ENCODE data around the gene MS4A12.

DNA sequence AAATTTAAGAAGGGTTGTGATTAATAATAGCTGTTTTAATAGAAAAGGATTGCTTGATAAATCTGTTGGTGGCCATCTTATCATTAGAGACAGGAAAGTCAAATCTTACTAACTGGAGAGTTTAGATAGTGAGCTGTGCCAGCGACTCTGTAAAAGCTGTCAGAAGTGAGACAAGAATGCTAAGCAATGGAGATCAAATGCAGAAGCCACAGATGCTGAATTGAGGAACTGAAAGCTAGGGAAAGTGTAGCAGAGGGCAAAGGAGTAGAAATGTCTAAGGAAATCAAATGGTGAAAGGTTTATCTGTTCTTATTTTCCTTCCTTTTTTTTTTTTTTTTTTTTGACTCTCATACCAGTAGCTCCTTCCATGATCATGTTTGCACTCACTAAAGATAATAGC, 36.4 kb downstream of the MS4A12 start:
- no peak for TF ChIP-seq EZH2phosphoT487 (IDR thresholded peaks at IDR 0.05; ENCODE audit: low read depth)
- TF ChIP-seq, protein P1, sequence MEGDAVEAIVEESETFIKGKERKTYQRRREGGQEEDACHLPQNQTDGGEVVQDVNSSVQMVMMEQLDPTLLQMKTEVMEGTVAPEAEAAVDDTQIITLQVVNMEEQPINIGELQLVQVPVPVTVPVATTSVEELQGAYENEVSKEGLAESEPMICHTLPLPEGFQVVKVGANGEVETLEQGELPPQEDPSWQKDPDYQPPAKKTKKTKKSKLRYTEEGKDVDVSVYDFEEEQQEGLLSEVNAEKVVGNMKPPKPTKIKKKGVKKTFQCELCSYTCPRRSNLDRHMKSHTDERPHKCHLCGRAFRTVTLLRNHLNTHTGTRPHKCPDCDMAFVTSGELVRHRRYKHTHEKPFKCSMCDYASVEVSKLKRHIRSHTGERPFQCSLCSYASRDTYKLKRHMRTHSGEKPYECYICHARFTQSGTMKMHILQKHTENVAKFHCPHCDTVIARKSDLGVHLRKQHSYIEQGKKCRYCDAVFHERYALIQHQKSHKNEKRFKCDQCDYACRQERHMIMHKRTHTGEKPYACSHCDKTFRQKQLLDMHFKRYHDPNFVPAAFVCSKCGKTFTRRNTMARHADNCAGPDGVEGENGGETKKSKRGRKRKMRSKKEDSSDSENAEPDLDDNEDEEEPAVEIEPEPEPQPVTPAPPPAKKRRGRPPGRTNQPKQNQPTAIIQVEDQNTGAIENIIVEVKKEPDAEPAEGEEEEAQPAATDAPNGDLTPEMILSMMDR (IDR thresholded peaks at IDR 0.05; ENCODE audit: low read depth, low read length), result no peak
